GM18519 (cell line): ENCODE measurements around the gene RPS6KC1.
"Not testable (repeated sequence)": the region's sequence is repeated elsewhere in the genome, so short reads cannot be mapped to it uniquely, and the experiment has no call there.

Experiments
- ATAC-seq: cut with Tn5 transposase; IDR thresholded peaks from one replicate; pipeline ENCODE4 v1.9.1; 2021; ENCODE audit warnings: mild to moderate bottlenecking, moderate library complexity; ENCODE audit not compliant: unreplicated experiment, low FRiP score

The RPS6KC1 gene

DNA sequence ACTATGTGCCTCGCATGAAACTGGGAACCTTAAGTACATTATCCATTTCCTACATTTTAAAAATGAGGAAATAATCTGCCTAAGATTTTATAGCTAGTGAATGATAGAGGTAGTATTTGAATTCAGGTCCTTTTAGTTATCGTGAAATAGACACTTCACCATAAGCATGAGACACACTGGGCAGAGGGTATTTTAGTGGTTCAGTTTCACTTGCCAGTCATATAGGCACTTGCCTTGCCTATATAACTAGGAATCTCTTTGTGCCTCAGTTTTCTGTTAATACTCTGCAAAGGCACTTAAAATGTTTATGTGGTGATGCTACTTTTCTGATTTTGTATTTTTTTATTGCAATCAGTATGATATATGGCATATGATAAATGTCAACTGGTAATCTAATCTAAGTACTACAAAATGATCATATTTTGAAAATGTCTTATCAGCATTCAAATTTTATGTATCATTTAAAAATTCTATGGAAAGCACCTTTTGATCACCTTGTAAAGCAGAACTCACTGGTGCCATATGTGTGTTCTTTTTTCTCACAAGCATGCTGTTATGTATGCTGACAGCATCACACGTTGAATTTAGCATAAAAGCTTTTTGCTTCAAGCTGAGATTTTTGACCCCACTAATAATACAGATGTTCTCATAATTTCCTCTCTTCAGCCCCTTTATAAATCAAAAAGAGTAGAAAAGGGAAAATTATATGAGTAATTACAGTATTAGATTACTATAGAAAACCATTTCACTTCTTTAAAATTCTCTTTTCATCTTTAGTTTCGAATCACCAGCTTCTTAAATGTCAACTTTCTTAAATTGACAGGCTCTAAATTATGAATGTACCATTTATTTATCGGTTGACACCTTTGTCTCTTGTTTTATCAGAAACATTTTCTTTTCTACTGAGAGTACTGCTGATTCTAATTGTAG lies 52.6 kb downstream of the RPS6KC1 start:
- no peak for ATAC-seq

- no peak for ATAC-seq
These were observed 53.6 kb downstream of the RPS6KC1 start for GRCh38 chr1:213104604-213105003.

GRCh38 chr1:213106298-213106697 lies 55.3 kb downstream of the RPS6KC1 start:
- ATAC-seq: no peak

DNA sequence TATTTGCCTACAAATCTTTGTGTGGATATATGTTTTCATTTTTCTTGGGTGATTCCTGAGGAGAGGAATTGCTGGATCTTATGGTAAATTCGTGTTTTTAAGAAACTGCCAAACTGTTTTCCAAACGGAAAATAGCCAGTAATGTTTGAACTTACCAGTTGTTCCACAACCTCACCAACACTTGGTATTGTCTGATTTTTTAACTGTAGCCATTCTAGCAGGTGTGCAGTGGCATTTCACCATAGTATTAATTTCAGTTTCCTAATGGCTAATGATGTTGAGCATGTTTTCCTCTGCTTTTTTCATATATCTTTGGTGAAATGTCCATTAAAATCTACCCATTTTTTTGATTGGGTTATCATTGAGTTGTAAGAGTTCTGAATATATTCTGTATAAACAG lies 56.6 kb downstream of the RPS6KC1 start:
- ATAC-seq: no peak

DNA sequence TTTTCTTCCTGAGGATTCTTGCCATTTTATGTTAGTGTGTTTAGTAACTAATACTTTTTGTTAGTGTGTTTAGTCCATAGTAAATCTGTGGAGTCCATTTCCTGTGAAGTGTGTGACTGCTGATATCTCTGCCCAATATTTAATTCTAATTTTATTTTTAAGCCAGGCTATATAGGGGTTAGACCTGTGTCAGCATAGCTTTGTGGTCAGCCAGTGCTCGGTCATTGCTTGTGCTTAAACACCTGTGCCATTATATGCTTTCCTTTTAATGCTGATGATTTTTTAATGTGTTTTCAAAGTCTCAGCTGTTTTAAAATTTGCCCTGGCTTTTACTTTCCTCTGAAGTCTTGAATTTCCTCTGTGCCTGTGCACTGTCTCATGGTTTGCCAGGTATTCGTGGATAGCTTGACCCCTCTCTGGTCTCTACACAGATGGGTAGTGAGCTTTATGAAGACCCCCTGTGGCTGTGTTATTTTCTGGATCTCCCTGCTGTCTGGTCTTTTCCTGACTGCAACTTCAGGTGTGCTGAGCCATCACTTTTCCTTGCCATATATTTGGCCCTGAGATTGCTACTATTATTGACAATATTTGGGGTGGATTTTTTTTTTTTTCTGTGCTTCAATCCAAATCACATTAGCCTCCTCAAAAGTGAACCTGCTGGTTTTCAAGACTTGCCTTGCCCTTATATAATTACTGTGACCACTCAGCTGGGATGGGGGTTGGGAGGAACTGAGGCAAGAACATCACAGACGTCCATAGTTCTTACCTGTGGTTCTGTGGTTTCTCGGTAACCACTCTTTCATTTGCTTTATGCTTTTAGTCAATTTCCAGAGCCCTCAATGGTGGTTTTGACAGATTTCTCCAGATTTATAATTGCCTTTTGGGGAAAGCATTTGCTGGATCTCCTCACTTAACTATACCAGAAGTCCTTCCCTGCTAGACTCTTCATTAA lies 59.6 kb downstream of the RPS6KC1 start:
- peak; percentile 77 for ATAC-seq

DNA sequence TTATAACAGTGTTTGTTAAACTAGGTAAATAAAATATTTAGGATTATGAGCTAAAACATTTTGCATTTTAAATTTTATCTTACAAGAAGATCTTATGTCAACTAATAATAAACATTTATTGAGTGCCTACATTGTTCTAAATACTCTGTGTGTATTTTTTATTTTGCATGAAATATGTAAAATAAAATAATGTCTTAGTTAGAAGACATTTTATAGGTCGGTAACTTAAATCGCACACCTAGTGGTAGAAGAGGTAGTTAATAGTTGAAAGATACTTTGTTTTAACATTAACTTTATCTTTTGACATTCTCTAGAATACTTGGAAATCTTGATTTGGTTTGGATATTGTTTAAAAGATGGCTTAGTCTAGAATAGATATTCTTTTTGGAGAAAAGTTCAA lies 60.5 kb downstream of the RPS6KC1 start:
- no peak for ATAC-seq

- not testable (repeated sequence) for ATAC-seq
These were observed 61.7 kb downstream of the RPS6KC1 start for GRCh38 chr1:213112723-213113122.

DNA sequence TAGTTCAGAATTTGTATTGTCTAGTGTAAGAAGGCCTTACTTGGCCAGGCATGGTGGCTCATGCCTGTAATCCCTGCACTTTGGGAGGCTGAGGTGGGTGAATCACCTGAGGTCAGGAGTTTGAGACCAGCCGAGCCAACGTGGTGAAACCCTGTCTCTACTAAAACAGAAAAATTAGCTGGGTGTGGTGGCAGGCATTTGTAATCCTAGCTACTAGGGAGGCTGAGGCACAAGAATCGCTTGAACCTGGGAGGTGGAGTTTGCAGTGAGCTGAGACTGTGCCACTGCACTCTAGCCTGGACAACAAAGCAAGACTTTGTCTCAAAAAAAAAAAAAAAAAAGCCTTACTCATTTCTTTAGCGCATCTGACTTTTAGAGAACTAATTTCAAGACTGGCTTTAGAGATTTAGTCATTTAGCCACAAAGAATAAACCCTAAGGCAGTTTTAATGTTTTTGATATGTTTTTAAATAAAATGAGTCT lies 66.7 kb downstream of the RPS6KC1 start:
- not testable (repeated sequence) for ATAC-seq

DNA sequence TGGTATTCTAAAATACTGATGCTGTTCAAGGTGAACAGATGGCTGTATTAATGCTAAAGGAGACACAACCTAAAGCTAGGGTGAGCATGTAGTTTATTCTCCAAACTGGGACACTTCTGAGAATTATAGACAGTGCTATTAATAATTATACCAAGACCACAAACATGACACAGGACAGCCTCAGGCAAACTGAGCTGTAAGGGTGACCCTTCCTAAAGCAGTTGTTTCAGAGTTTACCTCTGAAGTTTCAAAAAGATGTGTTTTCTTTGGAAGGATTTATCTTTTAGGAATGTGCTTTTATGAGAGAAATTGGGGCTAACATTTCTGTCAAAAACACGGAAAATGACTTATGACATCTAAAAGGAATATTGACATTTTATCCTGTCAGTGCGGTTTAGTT lies 68.8 kb downstream of the RPS6KC1 start:
- ATAC-seq: no peak

DNA sequence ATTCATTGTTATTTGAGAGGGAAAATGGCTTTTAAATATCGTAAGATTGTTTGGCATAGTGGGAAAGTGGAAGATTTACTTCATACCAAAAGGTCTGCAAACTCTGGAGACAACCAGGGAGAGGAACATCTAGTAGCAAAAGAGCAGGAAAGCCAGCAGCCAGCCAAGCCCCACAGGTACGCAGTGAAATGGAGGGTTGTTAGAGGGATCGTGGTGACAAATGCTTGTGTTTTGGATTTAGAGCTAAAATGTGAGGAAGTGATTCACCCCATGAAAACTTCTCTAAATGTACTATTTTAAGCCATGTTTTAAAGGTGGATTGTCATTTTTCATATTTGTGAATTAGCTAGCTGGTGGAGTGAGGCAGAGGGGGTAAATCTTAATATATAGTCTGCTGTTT lies 69.3 kb downstream of the RPS6KC1 start:
- ATAC-seq: no peak

DNA sequence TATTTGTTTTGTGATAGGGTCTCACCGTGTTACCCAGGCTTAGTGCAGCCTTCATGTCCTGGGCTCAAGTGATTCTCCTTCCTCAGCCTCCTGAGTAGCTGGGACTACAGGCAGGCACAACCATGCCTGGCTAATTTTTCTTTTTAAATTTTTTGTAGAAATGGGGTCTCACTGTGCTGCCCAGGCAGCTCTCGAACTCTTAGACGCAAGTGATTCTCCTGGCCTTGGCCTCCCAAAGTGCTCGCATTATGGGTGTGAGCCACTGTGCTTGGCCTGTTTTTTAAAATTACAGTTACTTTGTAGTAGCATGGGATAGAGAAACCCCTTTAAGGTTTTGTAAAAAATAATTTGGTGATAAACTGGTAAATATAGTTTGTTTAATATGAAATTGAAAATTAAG lies 69.9 kb downstream of the RPS6KC1 start:
- ATAC-seq: no peak

- no peak for ATAC-seq
These were observed 71.5 kb downstream of the RPS6KC1 start for GRCh38 chr1:213122514-213122929.

GRCh38 chr1:213123087-213123486 lies 72.0 kb downstream of the RPS6KC1 start:
- no peak for ATAC-seq

DNA sequence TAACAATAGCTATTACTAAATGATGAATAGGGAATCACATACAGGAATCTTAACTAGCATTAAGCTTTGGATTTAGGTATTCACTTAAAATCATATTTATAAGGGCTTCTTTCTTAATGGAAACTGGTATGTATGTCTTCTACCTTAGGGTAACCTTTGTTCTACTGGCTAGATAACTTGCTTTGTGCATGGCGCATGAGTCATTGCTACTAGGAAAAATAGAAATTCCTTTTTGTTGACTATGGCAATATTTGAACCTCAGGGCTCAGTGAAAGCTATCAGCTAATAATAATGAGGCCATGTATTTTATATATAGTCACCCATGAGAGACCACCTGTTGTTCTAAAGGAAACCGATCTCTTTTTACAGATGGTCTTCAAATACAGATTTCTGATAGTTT lies 72.5 kb downstream of the RPS6KC1 start:
- ATAC-seq: no peak

DNA sequence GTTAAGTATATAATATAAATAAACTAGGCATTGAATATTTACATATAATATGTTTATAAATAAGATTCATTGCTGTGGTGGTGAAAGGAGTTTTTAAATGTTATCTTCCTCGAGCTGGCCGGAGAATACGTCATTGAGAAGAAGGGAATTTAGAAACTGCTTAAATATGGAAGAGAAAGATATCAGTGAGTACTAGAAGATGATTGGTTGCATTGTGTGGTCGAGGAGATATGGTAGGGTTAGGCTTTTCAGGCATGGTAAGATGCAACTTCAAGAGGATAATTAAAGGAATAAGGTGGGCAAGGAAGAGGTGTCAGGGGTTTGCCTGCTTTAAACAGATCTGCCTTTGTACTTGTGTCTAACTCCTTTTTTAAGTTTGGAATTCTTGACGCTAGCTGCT lies 73.5 kb downstream of the RPS6KC1 start:
- ATAC-seq: no peak

DNA sequence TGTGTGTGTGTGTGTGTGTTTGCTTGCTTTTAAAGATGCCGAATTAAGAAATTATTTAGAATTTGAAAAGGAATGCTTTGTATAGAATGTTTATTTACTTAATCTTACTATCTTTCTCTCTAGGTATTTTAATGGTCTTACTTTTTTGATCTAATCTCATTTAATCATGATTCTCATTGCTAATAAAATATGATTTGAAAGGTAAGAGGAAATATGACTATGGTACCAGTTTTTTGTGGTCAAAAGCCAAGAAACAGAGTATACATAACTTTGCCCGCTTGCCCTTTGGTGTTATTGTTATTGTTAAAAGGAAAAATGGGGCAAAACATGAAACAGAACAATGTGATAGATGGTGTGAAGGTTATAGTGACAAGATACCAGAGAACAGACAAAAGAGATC lies 74.6 kb downstream of the RPS6KC1 start:
- no peak for ATAC-seq

- ATAC-seq: no peak
These were observed 76.0 kb downstream of the RPS6KC1 start for GRCh38 chr1:213127074-213127473.

DNA sequence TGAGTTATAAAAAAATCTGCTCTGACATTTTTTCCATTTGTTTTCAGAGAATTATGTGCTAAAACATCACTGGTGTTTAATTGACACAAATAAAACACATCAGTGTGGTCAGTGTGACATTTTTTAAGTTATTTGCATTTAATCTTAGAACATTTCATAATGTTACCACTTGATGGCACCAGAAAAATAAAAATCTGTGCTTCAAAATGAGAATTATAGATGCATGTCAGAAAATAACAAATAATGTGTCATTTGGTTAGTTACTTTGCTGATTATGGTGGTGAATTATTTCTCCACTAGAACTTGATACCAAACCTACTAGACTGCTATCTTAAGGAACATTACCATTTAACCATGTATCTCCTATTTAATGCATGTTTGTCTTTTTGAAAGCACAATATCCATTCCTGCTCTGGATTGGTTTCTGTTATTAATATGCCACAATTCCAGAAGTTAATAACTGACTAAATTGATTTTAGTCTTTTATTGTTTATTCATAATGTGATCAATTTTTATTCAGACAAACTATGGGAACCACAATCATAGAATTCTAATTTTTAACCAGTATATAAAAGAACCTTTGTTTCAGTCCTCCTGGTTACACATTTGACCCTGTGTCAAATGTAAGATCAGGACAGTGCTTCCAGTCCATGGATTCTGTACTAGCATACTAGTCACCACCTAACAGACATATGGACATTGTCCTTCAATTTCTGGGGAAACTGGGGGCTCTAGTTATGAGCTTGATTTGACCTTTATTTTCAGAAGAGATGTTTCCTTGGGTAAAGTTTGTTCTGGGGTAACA lies 81.0 kb downstream of the RPS6KC1 start:
- no peak for ATAC-seq

GRCh38 chr1:213135572-213135971 lies 84.5 kb downstream of the RPS6KC1 start:
- ATAC-seq: no peak

DNA sequence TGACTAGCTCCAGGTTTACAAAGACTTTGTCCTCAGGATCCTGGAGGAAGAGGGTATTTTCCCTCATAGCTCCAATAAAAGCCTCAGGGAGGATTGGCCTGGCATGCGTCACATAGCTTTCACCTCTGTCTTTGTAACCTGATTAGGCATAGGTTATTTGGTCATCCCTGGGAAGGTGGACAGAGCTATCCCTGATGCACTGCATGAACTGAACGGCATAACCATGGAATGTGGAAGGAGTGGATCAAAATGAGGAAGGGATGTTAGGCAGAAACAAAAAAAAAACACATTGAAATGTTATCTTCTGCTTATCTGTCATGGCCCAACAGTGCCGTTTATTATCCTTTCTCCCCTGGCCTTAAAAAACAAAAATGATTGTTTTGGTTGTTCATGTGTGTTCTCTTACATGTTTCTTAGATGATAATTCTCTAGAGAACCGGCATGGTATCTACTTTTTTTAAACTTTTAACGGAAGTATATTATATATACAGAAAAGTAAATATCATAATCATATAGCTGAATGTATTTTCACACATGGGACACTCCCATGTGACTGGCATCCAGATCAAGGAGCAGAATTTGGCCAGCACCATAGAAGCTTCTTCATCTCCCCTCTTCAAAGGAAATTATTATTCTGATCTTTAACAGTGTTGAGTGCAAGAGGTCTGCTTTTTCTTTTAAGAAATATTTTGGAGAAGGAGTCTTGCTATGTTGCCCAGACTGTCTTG lies 85.3 kb downstream of the RPS6KC1 start:
- ATAC-seq: no peak
